ENCODE data around the gene PRPF8.
"Not testable (repeated sequence)": the region's sequence is repeated elsewhere in the genome, so short reads cannot be mapped to it uniquely, and the experiment has no call there.

PRPF8 gene

GRCh38 chr17:1684378-1685189 is at the start of gene PRPF8:
Gene PRPF8, minus strand, starts transcription at chr17:1684867. Its CDS starts 296 bp downstream, at chr17:1684571.
- DNase-seq: peak; percentile 67 to 97 (median 93)

GRCh38 chr17:1733759-1734158 is 49.1 kb upstream of the PRPF8 start:
- peak in 1 of 14 donors; percentile 25 for DNase-seq

- DNase-seq: no peak
These were observed 48.2 kb upstream of the PRPF8 start for GRCh38 chr17:1732833-1733321.

- DNase-seq: no peak
These were observed 47.7 kb upstream of the PRPF8 start for GRCh38 chr17:1732241-1732832.

- no peak for DNase-seq
These were observed 46.5 kb upstream of the PRPF8 start for GRCh38 chr17:1731194-1731506.

GRCh38 chr17:1730326-1731193 is 45.9 kb upstream of the PRPF8 start:
- peak in 4 of 14 donors; percentile 10 to 62 (median 29) for DNase-seq

- DNase-seq: no peak
These were observed 45.3 kb upstream of the PRPF8 start for GRCh38 chr17:1729966-1730325.

GRCh38 chr17:1727876-1728630 is 43.4 kb upstream of the PRPF8 start:
- DNase-seq: no peak

GRCh38 chr17:1727258-1727789 is 42.7 kb upstream of the PRPF8 start:
- DNase-seq: no peak

GRCh38 chr17:1726626-1727257 is 42.1 kb upstream of the PRPF8 start:
- no peak for DNase-seq

- DNase-seq: no peak
These were observed 41.2 kb upstream of the PRPF8 start for GRCh38 chr17:1725642-1726511.

GRCh38 chr17:1724869-1725641 is 40.4 kb upstream of the PRPF8 start:
- peak in 3 of 14 donors; percentile 57 to 68 (median 68) for DNase-seq

- peak; percentile 26 to 91 (median 80) for DNase-seq
These were observed 39.7 kb upstream of the PRPF8 start, which contains the start of gene WDR81 for GRCh38 chr17:1724351-1724868. Gene WDR81, plus strand, starts transcription at chr17:1724704. Its CDS starts 256 bp downstream, at chr17:1724960.

GRCh38 chr17:1722022-1722421 is 37.4 kb upstream of the PRPF8 start:
- DNase-seq: not testable (repeated sequence)

- peak in 7 of 14 donors; percentile 17 to 44 (median 25) for DNase-seq
These were observed 36.3 kb upstream of the PRPF8 start for GRCh38 chr17:1720856-1721386.

GRCh38 chr17:1718362-1719165 is 33.9 kb upstream of the PRPF8 start:
- no peak for DNase-seq

- DNase-seq: peak; percentile 54 to 96 (median 91)
These were observed 32.4 kb upstream of the PRPF8 start for GRCh38 chr17:1716912-1717695.
